ENCODE measurements around the gene CACNB3. TPM values are rescaled to one million over a fixed set of nuclear protein-coding genes. Genes with fewer than 3 reads are reported as not detected.

CACNB3 gene
- total and polyA plus RNA-seq, 9 of the 15 experiments (the other 6 are each of a cell fraction or from before 2014, with no cell fraction given): 0.24 to 2.0 (median 1.5) TPM

DNA sequence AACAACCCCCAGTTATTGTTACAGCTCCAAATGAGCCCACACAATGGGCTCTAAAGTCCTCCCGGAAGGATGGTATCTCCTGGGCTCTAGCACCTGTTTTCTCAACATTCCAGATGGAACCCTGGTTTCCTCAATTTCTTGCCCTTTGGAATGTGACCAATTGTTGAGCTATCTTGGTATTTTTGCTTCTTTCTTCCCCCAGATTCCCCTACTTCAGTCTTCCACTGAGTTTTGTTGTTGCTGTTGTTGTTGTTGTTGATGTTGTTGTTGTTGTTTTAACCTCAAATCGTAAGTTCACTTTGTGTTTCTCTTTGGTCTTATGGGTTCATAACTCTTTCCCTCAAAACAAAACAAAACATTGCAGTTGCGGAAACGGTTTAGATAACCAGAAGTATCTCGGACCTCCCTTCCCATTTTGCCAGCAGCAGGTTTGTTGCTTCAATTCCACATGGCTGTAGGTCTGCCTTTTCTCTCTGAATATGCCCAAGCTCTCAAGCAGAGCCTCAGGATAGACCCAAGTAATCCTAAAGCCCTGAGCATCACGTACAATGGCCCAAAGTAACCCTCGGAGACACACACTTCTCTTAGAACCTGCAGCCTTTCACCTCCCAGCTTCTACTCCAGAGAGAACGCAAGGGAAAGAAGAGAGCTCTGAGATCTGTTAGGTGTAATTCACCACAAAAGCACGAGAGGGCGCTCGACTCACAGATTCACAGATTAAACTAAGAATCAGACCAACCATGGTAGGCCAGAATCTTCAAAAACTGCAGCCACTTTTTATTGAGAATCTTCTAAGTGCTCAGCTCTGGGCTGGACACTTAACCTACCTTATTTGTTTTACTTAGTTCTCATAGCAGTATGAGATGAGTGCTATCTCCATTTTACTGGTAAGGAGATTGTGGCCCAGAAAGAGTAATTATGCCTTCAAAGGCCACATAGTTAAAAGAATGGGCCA, 34.7 kb downstream of the CACNB3 start (continued):
- TF ChIP-seq POLR2G (IDR thresholded peaks at IDR 0.05; ENCODE audit: low read depth, low read length): no peak
- TF ChIP-seq HDAC1 (IDR thresholded peaks at IDR 0.05): 0 out of 4 replicates have a peak, but pooled peaks of 1 of the 2 experiments have one; percentile 13
- TF ChIP-seq, protein P1, sequence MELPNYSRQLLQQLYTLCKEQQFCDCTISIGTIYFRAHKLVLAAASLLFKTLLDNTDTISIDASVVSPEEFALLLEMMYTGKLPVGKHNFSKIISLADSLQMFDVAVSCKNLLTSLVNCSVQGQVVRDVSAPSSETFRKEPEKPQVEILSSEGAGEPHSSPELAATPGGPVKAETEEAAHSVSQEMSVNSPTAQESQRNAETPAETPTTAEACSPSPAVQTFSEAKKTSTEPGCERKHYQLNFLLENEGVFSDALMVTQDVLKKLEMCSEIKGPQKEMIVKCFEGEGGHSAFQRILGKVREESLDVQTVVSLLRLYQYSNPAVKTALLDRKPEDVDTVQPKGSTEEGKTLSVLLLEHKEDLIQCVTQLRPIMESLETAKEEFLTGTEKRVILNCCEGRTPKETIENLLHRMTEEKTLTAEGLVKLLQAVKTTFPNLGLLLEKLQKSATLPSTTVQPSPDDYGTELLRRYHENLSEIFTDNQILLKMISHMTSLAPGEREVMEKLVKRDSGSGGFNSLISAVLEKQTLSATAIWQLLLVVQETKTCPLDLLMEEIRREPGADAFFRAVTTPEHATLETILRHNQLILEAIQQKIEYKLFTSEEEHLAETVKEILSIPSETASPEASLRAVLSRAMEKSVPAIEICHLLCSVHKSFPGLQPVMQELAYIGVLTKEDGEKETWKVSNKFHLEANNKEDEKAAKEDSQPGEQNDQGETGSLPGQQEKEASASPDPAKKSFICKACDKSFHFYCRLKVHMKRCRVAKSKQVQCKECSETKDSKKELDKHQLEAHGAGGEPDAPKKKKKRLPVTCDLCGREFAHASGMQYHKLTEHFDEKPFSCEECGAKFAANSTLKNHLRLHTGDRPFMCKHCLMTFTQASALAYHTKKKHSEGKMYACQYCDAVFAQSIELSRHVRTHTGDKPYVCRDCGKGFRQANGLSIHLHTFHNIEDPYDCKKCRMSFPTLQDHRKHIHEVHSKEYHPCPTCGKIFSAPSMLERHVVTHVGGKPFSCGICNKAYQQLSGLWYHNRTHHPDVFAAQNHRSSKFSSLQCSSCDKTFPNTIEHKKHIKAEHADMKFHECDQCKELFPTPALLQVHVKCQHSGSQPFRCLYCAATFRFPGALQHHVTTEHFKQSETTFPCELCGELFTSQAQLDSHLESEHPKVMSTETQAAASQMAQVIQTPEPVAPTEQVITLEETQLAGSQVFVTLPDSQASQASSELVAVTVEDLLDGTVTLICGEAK (IDR thresholded peaks at IDR 0.05): peak; percentile 62
- TF ChIP-seq, protein P1 (CRISPR knock-in tag; IDR thresholded peaks at IDR 0.05): no peak
- TF ChIP-seq HEY1 (CRISPR knock-in tag; IDR thresholded peaks at IDR 0.05; ENCODE audit: borderline replicate concordance): no peak
- no peak for TF ChIP-seq ZNF217 (CRISPR knock-in tag; IDR thresholded peaks at IDR 0.05)
- no peak for TF ChIP-seq TRIM28 (IDR thresholded peaks at IDR 0.05)
- no peak for TF ChIP-seq MEF2D (tag; conservative IDR thresholded peaks at IDR 0.05; ENCODE audit: low read depth)
- peak; percentile 92 to 93 for TF ChIP-seq RAD21 (CRISPR knock-in tag; conservative IDR thresholded peaks at IDR 0.05 in 1 of 2, IDR thresholded peaks at IDR 0.05 in 1 of 2)
- 0 out of 2 replicates have a peak, but pooled peaks have one; percentile 37 for TF ChIP-seq ARID2 (IDR thresholded peaks at IDR 0.05)
- TF ChIP-seq ZNF507 (tag; conservative IDR thresholded peaks at IDR 0.05): no peak
- TF ChIP-seq EGR1 (conservative IDR thresholded peaks at IDR 0.05): no peak
- no peak for TF ChIP-seq NFIC (IDR thresholded peaks at IDR 0.05)
- no peak for TF ChIP-seq ZSCAN29 (IDR thresholded peaks at IDR 0.05)
- TF ChIP-seq TEAD2 (tag; IDR thresholded peaks at IDR 0.05): no peak
- TF ChIP-seq GABPB1 (CRISPR knock-in tag; IDR thresholded peaks at IDR 0.05): no peak
- TF ChIP-seq MLLT1 (IDR thresholded peaks at IDR 0.05): 0 out of 4 replicates have a peak, but pooled peaks of 1 of the 2 experiments have one; percentile 45
- TF ChIP-seq YBX1 (IDR thresholded peaks at IDR 0.05): no peak
- TF ChIP-seq SOX6 (IDR thresholded peaks at IDR 0.05): no peak
